Fibroblast of villous mesenchyme (primary cell): ENCODE measurements around the gene ATP2B2. TPM values are rescaled to one million over a fixed set of nuclear protein-coding genes. Genes with fewer than 3 reads are reported as not detected.

Source experiments
- DNase-seq: peaks from one replicate; pipeline ENCODE4 v3.0.0-alpha.2; 2010; ENCODE audit warnings: low read depth
- H3K4me3 ChIP-seq: 2 replicates; pipeline ENCODE4 v1.5.1; 2011; ENCODE audit warnings: low read depth, mild to moderate bottlenecking, low read length
- CTCF ChIP-seq: IDR thresholded peaks from 2 replicates; pipeline ENCODE4 v1.5.1; 2012; ENCODE audit warnings: low read depth, mild to moderate bottlenecking, low read length; ENCODE audit not compliant: insufficient read depth
- total RNA-seq: library from RNA; depleted of rRNA; stranded (reverse); fragments of >200 nt; gene quantifications from 2 replicates; pipeline ENCODE4 v1.2.3, GENCODE V29; 2012

ATP2B2 gene
- total RNA-seq, 1 donor, result not detected

DNA sequence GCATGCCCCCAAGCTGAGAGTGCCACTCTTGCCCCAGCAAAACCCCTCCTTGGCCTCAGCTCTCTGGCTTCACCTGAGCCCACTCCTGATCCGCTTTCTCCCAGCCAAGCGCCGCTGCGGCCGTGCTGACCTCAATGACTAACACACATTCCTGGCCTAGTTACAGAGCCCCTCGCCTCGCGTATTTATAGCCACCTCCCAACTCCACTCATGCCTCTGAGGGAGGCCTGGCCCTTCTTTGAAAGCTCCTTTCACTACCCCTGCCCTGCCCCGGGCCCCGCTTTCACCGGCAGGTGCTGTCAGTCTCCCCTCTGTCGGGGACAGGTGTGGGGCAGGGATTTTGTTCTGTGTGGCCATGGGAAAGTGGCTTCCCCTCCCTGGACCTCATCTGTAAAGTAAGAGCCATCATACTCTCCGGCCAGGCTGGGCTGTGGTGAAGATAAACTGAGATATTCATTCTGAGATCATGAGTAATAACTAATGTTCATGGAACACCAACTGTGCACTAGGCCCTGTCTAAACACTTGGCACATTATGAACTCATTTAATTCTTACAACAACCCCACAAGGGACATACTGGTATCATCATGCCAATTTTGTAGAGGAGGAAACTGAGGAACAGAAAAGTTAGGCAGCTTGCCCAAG, 13.2 kb upstream of the ATP2B2 start:
- no peak overlapping the region for H3K4me3 ChIP-seq
- no peak for TF ChIP-seq CTCF
- peak; percentile 4 for DNase-seq

DNA sequence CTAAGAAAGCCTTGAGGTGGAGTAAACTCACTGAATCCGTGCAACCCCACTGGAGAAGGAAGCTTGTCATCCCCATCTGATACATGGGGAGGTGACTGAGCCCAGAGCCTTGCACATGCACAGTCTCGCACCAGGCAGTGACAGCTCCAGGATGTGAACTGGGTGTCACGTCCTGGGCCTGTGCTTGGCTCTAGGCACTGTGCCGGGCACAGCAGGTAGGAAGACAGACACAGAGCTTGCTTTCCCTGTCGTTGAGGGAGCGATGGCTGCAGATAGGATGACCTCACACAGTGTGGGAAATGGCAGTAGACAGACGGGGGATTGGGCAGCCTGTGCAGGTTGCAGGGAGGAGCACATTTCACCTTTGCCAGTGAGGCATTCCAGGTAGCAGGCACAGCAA, 12.2 kb upstream of the ATP2B2 start:
- no peak for DNase-seq
- H3K4me3 ChIP-seq, result no peak overlapping the region
- no peak for TF ChIP-seq CTCF

- H3K4me3 ChIP-seq, result no peak overlapping the region
- no peak for TF ChIP-seq CTCF
- no peak for DNase-seq
Measured at GRCh38 chr3:10516544-10517452, 11.4 kb upstream of the ATP2B2 start.

GRCh38 chr3:10515884-10516495, 10.6 kb upstream of the ATP2B2 start:
- H3K4me3 ChIP-seq, result no peak overlapping the region
- no peak for TF ChIP-seq CTCF
- DNase-seq, result no peak

DNA sequence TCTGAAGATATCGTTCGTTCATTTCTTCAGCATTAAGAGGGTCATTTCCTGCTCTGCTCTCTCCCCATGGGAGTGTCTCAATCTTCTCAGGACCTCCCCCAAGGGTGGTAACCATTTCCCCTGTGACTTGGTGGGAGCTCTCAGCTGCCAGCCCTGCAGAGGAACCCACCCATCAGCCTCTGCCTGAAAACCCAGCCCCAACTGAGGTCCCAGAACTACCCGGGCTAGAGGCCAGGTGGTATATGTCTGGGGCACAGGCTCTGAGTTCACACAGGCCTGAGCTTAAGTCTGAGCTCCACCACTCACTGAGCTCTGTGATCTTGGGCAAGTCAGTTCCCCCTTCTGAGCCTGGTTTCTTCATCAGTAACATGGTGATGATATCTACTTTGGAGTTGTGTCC, 10.0 kb upstream of the ATP2B2 start:
- no peak for TF ChIP-seq CTCF
- H3K4me3 ChIP-seq, result no peak overlapping the region
- no peak for DNase-seq

DNA sequence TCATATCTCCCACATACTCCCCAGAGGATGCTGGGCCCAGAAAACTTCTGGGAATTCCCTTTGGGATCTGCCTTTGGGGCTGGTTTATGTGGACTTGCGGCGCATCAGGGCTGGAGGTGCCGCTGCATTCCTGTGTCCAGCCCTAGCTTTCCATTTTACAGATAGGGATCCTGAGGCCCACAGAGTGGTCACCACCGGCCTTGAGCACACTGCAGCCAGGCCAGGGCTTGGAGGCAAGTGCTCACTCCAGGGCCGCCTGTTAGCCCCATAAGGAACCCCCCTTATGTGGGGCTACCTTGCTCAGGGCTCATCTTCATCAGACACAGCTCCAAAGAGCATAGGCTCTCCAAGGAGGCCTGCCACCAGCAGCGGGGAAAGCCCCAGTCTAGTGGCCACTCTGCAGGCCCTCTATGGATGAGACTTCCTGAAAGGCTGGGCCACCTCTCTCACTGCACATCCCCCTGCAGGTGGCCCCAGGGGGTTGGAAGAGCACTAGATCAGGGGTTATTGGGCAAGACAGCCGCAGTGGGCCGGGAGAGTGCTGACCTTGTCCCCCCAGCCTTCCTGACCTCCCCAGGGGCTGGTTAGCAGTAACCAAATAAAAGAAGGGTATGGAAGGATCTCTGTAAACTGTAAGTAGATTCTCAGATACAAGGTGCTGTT, 9.2 kb upstream of the ATP2B2 start:
- no peak for TF ChIP-seq CTCF
- no peak for DNase-seq
- no peak overlapping the region for H3K4me3 ChIP-seq
